ENCODE results near the gene MAST3. TPM values are rescaled to one million over a fixed set of nuclear protein-coding genes. Genes with fewer than 3 reads are reported as not detected.

The MAST3 gene
- total and polyA plus RNA-seq, 2 of the 8 experiments (the other 6 are each of a cell fraction or from before 2014, with no cell fraction given): 3.4 to 9.0 TPM

DNA sequence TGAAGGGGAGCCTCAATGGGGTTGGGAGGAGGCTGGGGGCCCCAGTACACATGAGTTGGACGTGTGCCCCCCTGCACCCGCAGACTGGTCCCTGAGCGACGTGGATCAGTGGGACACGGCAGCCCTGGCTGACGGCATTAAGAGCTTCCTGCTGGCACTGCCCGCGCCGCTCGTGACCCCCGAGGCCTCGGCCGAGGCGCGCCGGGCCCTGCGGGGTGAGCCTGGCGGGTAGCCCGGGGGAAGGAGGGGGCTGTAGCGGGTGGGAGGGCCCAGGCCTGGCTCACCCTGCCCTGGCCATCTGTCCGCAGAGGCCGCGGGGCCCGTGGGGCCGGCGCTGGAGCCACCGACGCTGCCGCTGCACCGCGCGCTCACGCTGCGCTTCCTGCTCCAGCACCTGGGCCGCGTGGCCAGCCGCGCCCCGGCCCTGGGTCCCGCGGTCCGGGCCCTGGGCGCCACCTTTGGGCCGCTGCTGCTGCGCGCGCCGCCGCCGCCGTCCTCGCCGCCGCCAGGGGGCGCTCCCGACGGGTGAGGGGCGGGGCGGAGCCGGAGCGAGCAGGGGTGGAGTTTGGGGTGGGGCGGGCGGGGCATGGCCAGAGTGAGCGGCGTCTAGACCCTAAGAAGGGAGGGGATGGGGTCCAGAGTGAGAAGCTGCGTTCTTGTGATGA lies 63.5 kb downstream of the MAST3 start:
- Histone ChIP-seq H3K4me2 (ENCODE audit: insufficient read depth in 1 of 2, low read depth in 2 of 2, low read length in 2 of 2) (peak overlapping the region; percentile 7 to 66), H2BK120ac (replicated peaks; ENCODE audit: low read depth, low read length) (no peak overlapping the region), H4K91ac (replicated peaks; ENCODE audit: insufficient read length, low read length) (peak overlapping the region; percentile 54), H3K14ac (ENCODE audit: insufficient read length) (no peak overlapping the region), H3K4ac (replicated peaks; ENCODE audit: insufficient read length, low read depth, low read length) (peak overlapping the region; percentile 69), H4K5ac (ENCODE audit: insufficient read length, low read depth, low read length) (peak overlapping the region; percentile 64), H2BK20ac (ENCODE audit: low read length) (no peak overlapping the region), H2BK15ac (ENCODE audit: low read length) (no peak overlapping the region), H2AK5ac (ENCODE audit: low read depth, low read length) (no peak overlapping the region), H2BK12ac (ENCODE audit: low read depth, low read length) (peak overlapping the region; percentile 75; the same call in 1 of the 2 replicates), H3K4me3 (ENCODE audit: extremely low read depth in 1 of 4, insufficient read depth in 2 of 4, low read depth in 3 of 4, low read length in 4 of 4) (peak overlapping the region in 2 of 4 experiments; percentile 2 to 45; a peak in 4 of 8 replicates), H3K56ac (replicated peaks; ENCODE audit: insufficient read length, low read depth, low read length) (no peak overlapping the region), H3K23me2 (ENCODE audit: low read depth, low read length) (peaks cover 3% of the 10 kb centered on the region), H3K36me3 (ENCODE audit: control insufficient read depth in 2 of 4, insufficient read depth in 4 of 4, low read length in 3 of 4) (peaks cover 3 to 26% (median 17%) of the 10 kb centered on the region in 4 experiments; a peak in 6 of 8 replicates), H3K9ac (replicated peaks in 1 of 4; ENCODE audit: extremely low read depth in 1 of 4, low read depth in 3 of 4, low read length in 3 of 4) (peak overlapping the region in 2 of 4 experiments; percentile 20 to 40; a peak in 4 of 7 replicates), H3K27ac (ENCODE audit: low read depth, low read length) (no peak overlapping the region), H3K79me2 (ENCODE audit: control insufficient read depth in 1 of 2, insufficient read depth in 2 of 2, low read length in 2 of 2) (no peaks in the 10 kb centered on the region), H4K20me1 (replicated peaks in 1 of 2; ENCODE audit: control insufficient read depth in 1 of 2, insufficient read depth in 2 of 2, low read length in 2 of 2) (peaks cover 2 to 18% of the 10 kb centered on the region in 2 experiments), H2AFZ (ENCODE audit: low read length) (no peak overlapping the region; the same call in 1 of the 2 replicates), H3K18ac (ENCODE audit: extremely low read depth, low read length) (peak overlapping the region; percentile 60; the same call in 1 of the 2 replicates), H3K79me1 (ENCODE audit: low read depth, low read length) (0 out of 2 replicates have a peak, but pooled peaks cover 2% of the 10 kb centered on the region), H4K8ac (ENCODE audit: extremely low read depth, insufficient read depth, low read length) (peak overlapping the region; percentile 84), H3K4me1 (replicated peaks in 1 of 4; ENCODE audit: control insufficient read depth in 3 of 4, insufficient read depth in 4 of 4, low read length in 3 of 4) (peaks cover 0 to 10% (median 7%) of the 10 kb centered on the region in 4 experiments; a peak in 6 of 7 replicates), H3K27me3 (replicated peaks in 1 of 4; ENCODE audit: control insufficient read depth in 3 of 4, extremely low read depth in 1 of 4, insufficient read depth in 3 of 4, low read length in 3 of 4) (no peaks in the 10 kb centered on the region), H3K9me3 (ENCODE audit: insufficient read depth in 2 of 2, low read depth in 1 of 2, low read length in 1 of 2) (no peaks in the 10 kb centered on the region), H3K23ac (ENCODE audit: insufficient read length) (no peak overlapping the region), H2BK5ac (ENCODE audit: low read depth, low read length) (peak overlapping the region; percentile 77; the same call in 1 of the 2 replicates)
- DNase-seq (ENCODE audit: low read depth in 1 of 2, low spot score in 2 of 2) (peak in 1 of 2 experiments; percentile 92), FAIRE-seq (no peak)
- WGBS, 2 experiments (ENCODE audit: extremely low coverage in 1 of 2, insufficient coverage in 1 of 2, insufficient read length in 1 of 2, insufficient replicate concordance in 2 of 2, low coverage in 1 of 2, low lambda C conversion rate in 2 of 2, missing lambda C conversion rate in 1 of 2): 11% methylated on average over 31 of the region's 66 CpGs; no CpG with 5 or more reads in 1 of the 2 experiments
- ChIA-PET CTCF (ENCODE audit: partially characterized antibody) (interaction anchor here (0.6 to 2.4 kb wide), 29 partner anchors 7 to 962 kb away, joined by 3 to 24 read pairs (median 3); no protein-coding TSS in a partner anchor), POLR2A (ENCODE audit: partially characterized antibody) (interaction anchor here (0.6 to 2.2 kb wide), 13 partner anchors 9 to 295 kb away, joined by 3 to 11 read pairs (median 3); partner anchors contain the start of gene IFI30)
- TF ChIP-seq GABPA (IDR thresholded peaks at IDR 0.05; ENCODE audit: borderline replicate concordance, insufficient read depth, low read length): 0 out of 2 replicates have a peak, but pooled peaks have one; percentile 17
- no peak for TF ChIP-seq KDM5A (IDR thresholded peaks at IDR 0.05; ENCODE audit: low read length)
- TF ChIP-seq, protein P1, sequence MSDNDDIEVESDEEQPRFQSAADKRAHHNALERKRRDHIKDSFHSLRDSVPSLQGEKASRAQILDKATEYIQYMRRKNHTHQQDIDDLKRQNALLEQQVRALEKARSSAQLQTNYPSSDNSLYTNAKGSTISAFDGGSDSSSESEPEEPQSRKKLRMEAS (IDR thresholded peaks at IDR 0.05): 0 out of 2 replicates have a peak, but pooled peaks have one; percentile 50
- TF ChIP-seq GTF2F1 (IDR thresholded peaks at IDR 0.05; ENCODE audit: borderline replicate concordance, low read depth, low read length): no peak
- TF ChIP-seq, protein P2, sequence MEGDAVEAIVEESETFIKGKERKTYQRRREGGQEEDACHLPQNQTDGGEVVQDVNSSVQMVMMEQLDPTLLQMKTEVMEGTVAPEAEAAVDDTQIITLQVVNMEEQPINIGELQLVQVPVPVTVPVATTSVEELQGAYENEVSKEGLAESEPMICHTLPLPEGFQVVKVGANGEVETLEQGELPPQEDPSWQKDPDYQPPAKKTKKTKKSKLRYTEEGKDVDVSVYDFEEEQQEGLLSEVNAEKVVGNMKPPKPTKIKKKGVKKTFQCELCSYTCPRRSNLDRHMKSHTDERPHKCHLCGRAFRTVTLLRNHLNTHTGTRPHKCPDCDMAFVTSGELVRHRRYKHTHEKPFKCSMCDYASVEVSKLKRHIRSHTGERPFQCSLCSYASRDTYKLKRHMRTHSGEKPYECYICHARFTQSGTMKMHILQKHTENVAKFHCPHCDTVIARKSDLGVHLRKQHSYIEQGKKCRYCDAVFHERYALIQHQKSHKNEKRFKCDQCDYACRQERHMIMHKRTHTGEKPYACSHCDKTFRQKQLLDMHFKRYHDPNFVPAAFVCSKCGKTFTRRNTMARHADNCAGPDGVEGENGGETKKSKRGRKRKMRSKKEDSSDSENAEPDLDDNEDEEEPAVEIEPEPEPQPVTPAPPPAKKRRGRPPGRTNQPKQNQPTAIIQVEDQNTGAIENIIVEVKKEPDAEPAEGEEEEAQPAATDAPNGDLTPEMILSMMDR (IDR thresholded peaks at IDR 0.05; ENCODE audit: control extremely low read depth in 1 of 3, insufficient read depth in 1 of 3, low read depth in 1 of 3, low read length in 3 of 3): peak; percentile 47 to 93 (median 72)
- no peak for TF ChIP-seq HDAC6 (IDR thresholded peaks at IDR 0.05; ENCODE audit: low read depth, low read length)
- 0 out of 2 replicates have a peak, but pooled peaks have one; percentile 6 for TF ChIP-seq POLR2AphosphoS5 (IDR thresholded peaks at IDR 0.05; ENCODE audit: low read depth, low read length)

All from H1 (cell line).